K562 (cell line): ENCODE measurements around the gene TYMP. TPM values are rescaled to one million over a fixed set of nuclear protein-coding genes. Genes with fewer than 3 reads are reported as not detected.

Experiments used
- ATAC-seq: fragments of 200-7000 bp; cut with Tn5 transposase; 3 replicates; pipeline ENCODE4 v1.9.1; 2020; ENCODE audit warnings: moderate library complexity
- BruUV-seq: library from RNA; stranded (reverse); fragments of 400-500 nt; replicated peaks from 2 replicates; lab custom pipeline; 2021; lab: Mats Ljungman, UMichigan
- CTCF ChIA-PET: fragments of 300-600 bp; formaldehyde crosslinking; extraction: SDS; loops from one replicate; lab custom pipeline; 2021; ENCODE audit warnings: low intra/inter-chr PET ratio; lab: Yijun Ruan, JAX
- POLR2A ChIA-PET: fragments of 300-600, 350-650 bp; sonication (Branson Sonifier 250); formaldehyde crosslinking; extraction: SDS; loops from one replicate; lab custom pipeline; 2021; ENCODE audit warnings: antibody characterized with exemption, inconsistent platforms; lab: Yijun Ruan, JAX
- DNase-seq, 4 experiments: peaks; one replicate each; pipeline versions ENCODE4 v3.0.0 to v3.0.0-alpha.2; 2011 to 2018; ENCODE audit warnings: low spot score in 3 of 4, mixed read lengths in 3 of 4; ENCODE audit errors: extremely low read depth in 1 of 4
- FAIRE-seq: peaks from 2 replicates; lab custom pipeline; 2011; peaks lifted over from hg19 to GRCh38; lab: Jason Lieb, UNC
- H2AFZ ChIP-seq: 2 replicates; pipeline ENCODE4 v1.6.0; 2011; ENCODE audit warnings: low read depth, low read length, control low read depth, inconsistent platforms
- H3K27ac ChIP-seq: fragments of 200-600 bp; 3 replicates; pipeline ENCODE4 v1.8.0; 2011; ENCODE audit warnings: low read depth, mild to moderate bottlenecking, control low read depth, inconsistent platforms, low read length, moderate library complexity, mixed read lengths; ENCODE audit errors: extremely low read depth
- H3K27me3 ChIP-seq, 2 experiments: fragments of 300-600 bp in 1 of 2; 2 replicates in 1 of 2; 3 replicates in 1 of 2; pipeline versions ENCODE4 v1.6.0 to v1.8.0; 2011; ENCODE audit warnings: inconsistent platforms in 2 of 2, low read length in 2 of 2, mild to moderate bottlenecking in 1 of 2, mixed read lengths in 1 of 2, moderate library complexity in 1 of 2; ENCODE audit not compliant: control insufficient read depth in 2 of 2, insufficient read depth in 2 of 2
- H3K36me3 ChIP-seq: fragments of 300-600 bp; 3 replicates; pipeline ENCODE4 v1.8.0; 2011; ENCODE audit warnings: mild to moderate bottlenecking, low read length, inconsistent platforms; ENCODE audit not compliant: control insufficient read depth, insufficient read depth
- H3K4me1 ChIP-seq, 2 experiments: fragments of 200-600 bp in 1 of 2; replicated peaks in 1 of 2; 2 replicates in 1 of 2; 3 replicates in 1 of 2; pipeline versions ENCODE4 v1.5.1 to v1.8.0; 2011; ENCODE audit warnings: inconsistent platforms in 2 of 2, low read length in 2 of 2, mild to moderate bottlenecking in 1 of 2, mixed read lengths in 1 of 2, moderate library complexity in 1 of 2; ENCODE audit not compliant: control insufficient read depth in 2 of 2, insufficient read depth in 2 of 2
- H3K4me2 ChIP-seq: 2 replicates; pipeline ENCODE4 v1.6.1; 2011; ENCODE audit warnings: low read length, control low read depth, inconsistent platforms, mixed read lengths; ENCODE audit not compliant: insufficient read depth
- H3K4me3 ChIP-seq: fragments of 200-600 bp; sonication (generic), shearing (Covaris generic); 2 replicates; pipeline ENCODE4 v1.5.1; 2016; ENCODE audit warnings: control low read depth, inconsistent platforms
- H3K79me2 ChIP-seq: fragments of 200-600 bp; 3 replicates; pipeline ENCODE4 v1.8.0; 2011; ENCODE audit warnings: low read length, inconsistent platforms; ENCODE audit not compliant: control insufficient read depth, insufficient read depth
- H3K9ac ChIP-seq, 2 experiments: 2 replicates each; pipeline versions ENCODE4 v1.6.0 to v1.6.1; 2011; ENCODE audit warnings: low read depth in 2 of 2, low read length in 2 of 2, control low read depth in 1 of 2, inconsistent platforms in 1 of 2, mild to moderate bottlenecking in 1 of 2, mixed read lengths in 1 of 2; ENCODE audit not compliant: insufficient read depth in 1 of 2
- H3K9me1 ChIP-seq: one replicate; pipeline ENCODE4 v1.6.0; 2011; ENCODE audit warnings: inconsistent platforms, mild to moderate bottlenecking, low read length, moderate library complexity; ENCODE audit not compliant: control insufficient read depth, insufficient read depth
- H3K9me3 ChIP-seq: replicated peaks from 2 replicates; pipeline ENCODE4 v1.5.1; 2011; ENCODE audit warnings: low read depth, low read length, inconsistent platforms; ENCODE audit not compliant: control insufficient read depth, insufficient read depth
- H4K20me1 ChIP-seq: replicated peaks from 2 replicates; pipeline ENCODE4 v1.6.1; 2011; ENCODE audit warnings: low read length, inconsistent platforms, mixed read lengths; ENCODE audit not compliant: control insufficient read depth, insufficient read depth
- DPF2 ChIP-seq: fragments of 450-650 bp; IDR thresholded peaks from 2 replicates; pipeline ENCODE4 v1.6.1; 2016
- KDM5B ChIP-seq: fragments of 200-600 bp; sonication (generic); IDR thresholded peaks from 2 replicates; pipeline ENCODE4 v1.6.1; 2012; ENCODE audit warnings: low read depth, mild to moderate bottlenecking, moderate library complexity, low read length, control low read depth, inconsistent platforms; ENCODE audit not compliant: insufficient replicate concordance
- NEUROD1 ChIP-seq: fragments of 150-350 bp; IDR thresholded peaks from 2 replicates; pipeline ENCODE4 v1.6.1; 2014; ENCODE audit warnings: borderline replicate concordance, low read length, low read depth; ENCODE audit not compliant: partially characterized antibody
- NR3C1 ChIP-seq: sonication (generic); formaldehyde crosslinking; IDR thresholded peaks from 2 replicates; pipeline ENCODE4 v1.8.1; 2022; ENCODE audit warnings: missing genetic modification reagents
- RAD51 ChIP-seq: fragments of 450-650 bp; IDR thresholded peaks from 2 replicates; pipeline ENCODE4 v1.7.1; 2016; ENCODE audit warnings: low read depth, mild to moderate bottlenecking, borderline replicate concordance
- RBM17 ChIP-seq: fragments of 200-400 bp; formaldehyde crosslinking; IDR thresholded peaks from 2 replicates; pipeline ENCODE4 v1.6.1; 2017; ENCODE audit warnings: low read depth, mild to moderate bottlenecking, low read length, borderline replicate concordance
- SUPT5H ChIP-seq: fragments of 450-650 bp; IDR thresholded peaks from 2 replicates; pipeline ENCODE4 v1.6.1; 2016
- ZSCAN32 ChIP-seq: fragments of 450-650 bp; formaldehyde crosslinking; IDR thresholded peaks from 2 replicates; pipeline ENCODE4 v1.4.0; 2020; ENCODE audit warnings: mild to moderate bottlenecking, moderate library complexity
- WGBS: fragments of 100-300 bp; shearing (Covaris generic); methylation state at CpG from one replicate; pipeline ENCODE4 v1.1.6; 2016; ENCODE audit warnings: low coverage, mixed read lengths; ENCODE audit not compliant: insufficient coverage; ENCODE audit errors: missing lambda C conversion rate; 5-methylcytosine and 5-hydroxymethylcytosine counted together
- in situ Hi-C: fragments of 300-500 bp; cut with MboI; formaldehyde crosslinking; loops from 4 replicates; pipeline ENCODE4 v1.15.0; 2018; ENCODE audit warnings: inconsistent platforms, mixed read lengths
- intact Hi-C: fragments of 100-400 bp; cut with micrococcal nuclease; formaldehyde crosslinking; loops from 2 replicates; pipeline ENCODE4 v1.14.2; 2022
- polyA plus RNA-seq, 8 experiments: library from polyadenylated mRNA; depleted of rRNA in 4 of 8; stranded (reverse) in 5 of 8; unstranded in 3 of 8; fragments of >200 nt; fragmentation: Nextera tagmentation in 2 of 8; fragmentation: Illumina TruSeq in 1 of 8; extraction: Ambion mirVana in 2 of 8; extraction: Trizol in 1 of 8; gene quantifications; 2 replicates each; pipeline versions ENCODE4 v1.2.1 to v1.2.3, GENCODE V29; 2011 to 2014; ENCODE audit warnings: inconsistent platforms in 1 of 8, missing spikeins in 1 of 8
- total RNA-seq, 7 experiments: library from RNA; depleted of rRNA in 6 of 7; stranded (reverse); fragments of >200 nt in 6 of 7; fragmentation: Illumina TruSeq in 2 of 7; extraction: Trizol in 2 of 7; gene quantifications; 2 replicates each; pipeline versions ENCODE4 v1.2.1 to v1.2.3, GENCODE V29; 2011 to 2021; ENCODE audit warnings: low replicate concordance in 1 of 7
- TF ChIP-seq, protein P1 (sequence below): sonication (generic); formaldehyde crosslinking; IDR thresholded peaks from 2 replicates; pipeline ENCODE4 v1.8.1; 2023; ENCODE audit warnings: mild to moderate bottlenecking, missing genetic modification reagents
- TF ChIP-seq, protein P2 (sequence below): fragments of 450-650 bp; formaldehyde crosslinking; IDR thresholded peaks from 2 replicates; pipeline ENCODE4 v1.4.0; 2020; ENCODE audit warnings: mild to moderate bottlenecking
- TF ChIP-seq, protein P3 (sequence below): fragments of 450-650 bp; formaldehyde crosslinking; IDR thresholded peaks from 2 replicates; pipeline ENCODE4 v1.4.0; 2022; ENCODE audit warnings: missing genetic modification characterization
- TF ChIP-seq, protein P4 (sequence below): fragments of 450-650 bp; formaldehyde crosslinking; IDR thresholded peaks from 2 replicates; pipeline ENCODE4 v1.4.0; 2022; ENCODE audit warnings: missing genetic modification characterization

Gene TYMP
- total and polyA plus RNA-seq, 9 of the 15 experiments (the other 6 are each of a cell fraction or from before 2014, with no cell fraction given), result 0.03 to 4.0 (median 2.4) TPM; not detected in 4

DNA sequence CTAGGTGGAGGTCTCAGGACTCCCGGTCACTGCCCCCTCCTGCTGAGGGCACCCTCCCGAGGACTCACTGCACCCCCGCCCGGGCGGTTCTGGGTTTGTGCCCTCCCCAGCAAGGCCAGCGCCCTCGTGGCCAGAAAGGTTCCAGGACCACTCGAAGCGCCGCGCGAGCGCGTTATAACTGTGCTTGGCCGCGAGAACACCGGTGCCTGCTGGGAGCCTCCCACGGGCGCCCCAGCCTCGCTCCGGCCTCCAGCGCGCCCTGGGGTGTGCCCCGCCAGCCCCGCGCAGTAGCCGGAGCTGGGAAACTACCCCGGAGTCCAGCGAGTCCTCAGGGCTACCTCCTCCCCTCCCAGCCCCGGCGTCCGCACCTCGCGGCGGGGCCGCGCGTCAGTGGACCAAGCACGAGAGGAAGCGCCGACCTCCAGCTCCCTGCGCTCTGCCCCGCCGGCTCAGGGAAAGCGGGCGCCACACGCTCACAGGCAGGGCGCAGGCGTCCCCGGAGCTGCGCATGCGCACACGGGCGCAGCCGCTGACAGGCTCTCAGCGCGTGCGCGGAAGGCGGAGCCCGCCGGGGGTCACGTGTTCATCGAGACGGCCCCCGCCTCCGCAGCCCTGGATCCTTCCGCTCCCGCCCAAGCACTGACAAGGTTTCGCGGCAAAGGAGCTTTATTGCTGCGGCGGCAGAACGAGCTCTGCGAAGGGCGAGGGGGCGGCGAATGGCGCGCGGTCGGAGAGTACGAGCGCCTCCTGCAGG is 4.5 kb downstream of the TYMP start, which contains the start of gene SCO2 (continued):
- TF ChIP-seq, protein P1, sequence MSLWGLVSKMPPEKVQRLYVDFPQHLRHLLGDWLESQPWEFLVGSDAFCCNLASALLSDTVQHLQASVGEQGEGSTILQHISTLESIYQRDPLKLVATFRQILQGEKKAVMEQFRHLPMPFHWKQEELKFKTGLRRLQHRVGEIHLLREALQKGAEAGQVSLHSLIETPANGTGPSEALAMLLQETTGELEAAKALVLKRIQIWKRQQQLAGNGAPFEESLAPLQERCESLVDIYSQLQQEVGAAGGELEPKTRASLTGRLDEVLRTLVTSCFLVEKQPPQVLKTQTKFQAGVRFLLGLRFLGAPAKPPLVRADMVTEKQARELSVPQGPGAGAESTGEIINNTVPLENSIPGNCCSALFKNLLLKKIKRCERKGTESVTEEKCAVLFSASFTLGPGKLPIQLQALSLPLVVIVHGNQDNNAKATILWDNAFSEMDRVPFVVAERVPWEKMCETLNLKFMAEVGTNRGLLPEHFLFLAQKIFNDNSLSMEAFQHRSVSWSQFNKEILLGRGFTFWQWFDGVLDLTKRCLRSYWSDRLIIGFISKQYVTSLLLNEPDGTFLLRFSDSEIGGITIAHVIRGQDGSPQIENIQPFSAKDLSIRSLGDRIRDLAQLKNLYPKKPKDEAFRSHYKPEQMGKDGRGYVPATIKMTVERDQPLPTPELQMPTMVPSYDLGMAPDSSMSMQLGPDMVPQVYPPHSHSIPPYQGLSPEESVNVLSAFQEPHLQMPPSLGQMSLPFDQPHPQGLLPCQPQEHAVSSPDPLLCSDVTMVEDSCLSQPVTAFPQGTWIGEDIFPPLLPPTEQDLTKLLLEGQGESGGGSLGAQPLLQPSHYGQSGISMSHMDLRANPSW (CRISPR knock-in tag), result 0 out of 2 replicates have a peak, but pooled peaks have one; percentile 61
- no peak for TF ChIP-seq NEUROD1

DNA sequence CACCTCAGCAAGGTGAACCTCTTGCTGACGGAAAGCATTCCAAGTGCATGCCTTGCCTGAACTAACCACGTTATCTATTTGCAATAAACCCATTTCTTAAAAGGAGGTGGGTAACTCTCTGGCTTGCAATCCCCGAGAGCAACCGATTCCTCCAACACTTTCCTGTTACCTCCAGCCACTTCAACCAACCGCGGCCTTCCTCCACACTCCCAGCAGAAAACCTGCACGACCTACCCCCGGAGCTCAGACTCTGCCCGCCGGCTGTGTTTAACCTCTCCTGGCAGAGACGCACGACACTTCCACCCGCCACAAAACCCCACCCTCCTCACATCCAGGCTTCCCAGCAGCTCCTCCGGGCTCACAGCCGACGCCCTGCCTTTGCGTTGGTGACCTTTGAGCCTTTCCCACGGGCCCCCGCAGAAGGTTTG is 5.1 kb downstream of the TYMP start:
- ATAC-seq (peak; percentile 5; the same call in 2 of the 3 replicates), DNase-seq (no peak), FAIRE-seq (no peak)
- peak overlapping the region; percentile 86 to 96 for H3K9ac ChIP-seq
- H3K27me3 ChIP-seq, result no peaks in the 10 kb centered on the region
- 2% methylated on average over 15 of the region's 19 CpGs for WGBS
- BruUV-seq, result no TSS peak
- peaks cover 8 to 58% of the 10 kb centered on the region in 2 experiments; a peak in 4 of 5 replicates for H3K4me1 ChIP-seq
- H3K36me3 ChIP-seq, result peaks cover 40% of the 10 kb centered on the region; the same call in 1 of the 3 replicates
- in situ Hi-C loops (loop anchor here (5.0 kb wide), 1 partner anchor 43 kb away; no protein-coding TSS in a partner anchor), intact Hi-C loops (loop anchor here (5.0 kb wide), 1 partner anchor 38 kb away; the partner anchor contains the start of gene SYCE3)
- peaks cover 34% of the 10 kb centered on the region for H3K79me2 ChIP-seq
- peak; percentile 13 for TF ChIP-seq KDM5B
- TF ChIP-seq, protein P2, sequence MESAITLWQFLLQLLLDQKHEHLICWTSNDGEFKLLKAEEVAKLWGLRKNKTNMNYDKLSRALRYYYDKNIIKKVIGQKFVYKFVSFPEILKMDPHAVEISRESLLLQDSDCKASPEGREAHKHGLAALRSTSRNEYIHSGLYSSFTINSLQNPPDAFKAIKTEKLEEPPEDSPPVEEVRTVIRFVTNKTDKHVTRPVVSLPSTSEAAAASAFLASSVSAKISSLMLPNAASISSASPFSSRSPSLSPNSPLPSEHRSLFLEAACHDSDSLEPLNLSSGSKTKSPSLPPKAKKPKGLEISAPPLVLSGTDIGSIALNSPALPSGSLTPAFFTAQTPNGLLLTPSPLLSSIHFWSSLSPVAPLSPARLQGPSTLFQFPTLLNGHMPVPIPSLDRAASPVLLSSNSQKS, result no peak
- TF ChIP-seq SUPT5H, result 0 out of 2 replicates have a peak, but pooled peaks have one; percentile 50
- no peak for TF ChIP-seq RAD51
- no peak for TF ChIP-seq NR3C1 (CRISPR knock-in tag)
- TF ChIP-seq DPF2, result no peak
- TF ChIP-seq ZSCAN32 (CRISPR knock-in tag), result no peak
- TF ChIP-seq, protein P3, sequence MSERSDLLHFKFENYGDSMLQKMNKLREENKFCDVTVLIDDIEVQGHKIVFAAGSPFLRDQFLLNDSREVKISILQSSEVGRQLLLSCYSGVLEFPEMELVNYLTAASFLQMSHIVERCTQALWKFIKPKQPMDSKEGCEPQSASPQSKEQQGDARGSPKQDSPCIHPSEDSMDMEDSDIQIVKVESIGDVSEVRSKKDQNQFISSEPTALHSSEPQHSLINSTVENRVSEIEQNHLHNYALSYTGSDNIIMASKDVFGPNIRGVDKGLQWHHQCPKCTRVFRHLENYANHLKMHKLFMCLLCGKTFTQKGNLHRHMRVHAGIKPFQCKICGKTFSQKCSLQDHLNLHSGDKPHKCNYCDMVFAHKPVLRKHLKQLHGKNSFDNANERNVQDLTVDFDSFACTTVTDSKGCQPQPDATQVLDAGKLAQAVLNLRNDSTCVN (CRISPR knock-in tag), result 0 out of 2 replicates have a peak, but pooled peaks have one; percentile 5
- no peak for TF ChIP-seq RBM17
- TF ChIP-seq, protein P4, sequence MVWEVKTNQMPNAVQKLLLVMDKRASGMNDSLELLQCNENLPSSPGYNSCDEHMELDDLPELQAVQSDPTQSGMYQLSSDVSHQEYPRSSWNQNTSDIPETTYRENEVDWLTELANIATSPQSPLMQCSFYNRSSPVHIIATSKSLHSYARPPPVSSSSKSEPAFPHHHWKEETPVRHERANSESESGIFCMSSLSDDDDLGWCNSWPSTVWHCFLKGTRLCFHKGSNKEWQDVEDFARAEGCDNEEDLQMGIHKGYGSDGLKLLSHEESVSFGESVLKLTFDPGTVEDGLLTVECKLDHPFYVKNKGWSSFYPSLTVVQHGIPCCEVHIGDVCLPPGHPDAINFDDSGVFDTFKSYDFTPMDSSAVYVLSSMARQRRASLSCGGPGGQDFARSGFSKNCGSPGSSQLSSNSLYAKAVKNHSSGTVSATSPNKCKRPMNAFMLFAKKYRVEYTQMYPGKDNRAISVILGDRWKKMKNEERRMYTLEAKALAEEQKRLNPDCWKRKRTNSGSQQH (CRISPR knock-in tag), result 0 out of 2 replicates have a peak, but pooled peaks have one; percentile 36
- H3K9me1 ChIP-seq, result no peaks in the 10 kb centered on the region
- H3K4me3 ChIP-seq, result peak overlapping the region; percentile 71
- H3K9me3 ChIP-seq, result no peaks in the 10 kb centered on the region
- H3K27ac ChIP-seq, result peak overlapping the region; percentile 89
- peaks cover 12% of the 10 kb centered on the region; the same call in 1 of the 2 replicates for H4K20me1 ChIP-seq
- ChIA-PET CTCF (no interaction called here), POLR2A (interaction anchor here (0.6 to 5.3 kb wide), 6 partner anchors 14 to 282 kb away, joined by 3 to 65 read pairs (median 4); partner anchors contain the start of genes CHKB, KLHDC7B, LMF2 and NCAPH2)
- peak overlapping the region; percentile 88 for H3K4me2 ChIP-seq
- H2AFZ ChIP-seq, result no peak overlapping the region
